GM23338 (cell line): ENCODE results near the gene TMEM132D. TPM values are rescaled to one million over a fixed set of nuclear protein-coding genes. Genes with fewer than 3 reads are reported as not detected.

Source experiments
- ATAC-seq: fragments of 200-7000 bp; cut with Tn5 transposase; 3 replicates; pipeline ENCODE4 v1.9.1; 2020
- DNase-seq: peaks from one replicate; pipeline ENCODE4 v3.0.0-alpha.2; 2015; ENCODE audit warnings: low spot score
- H2AFZ ChIP-seq: fragments of 200-600 bp; sonication (generic); 2 replicates; pipeline ENCODE4 v1.8.0; 2016; ENCODE audit warnings: antibody characterized with exemption, mild to moderate bottlenecking, moderate library complexity
- H3F3A ChIP-seq: fragments of 200-600 bp; sonication (generic); replicated peaks from 2 replicates; pipeline ENCODE4 v1.8.0; 2017; ENCODE audit warnings: antibody characterized with exemption, mixed run types, low read depth
- H3K27ac ChIP-seq: fragments of 200-600 bp; sonication (generic); 2 replicates; pipeline ENCODE4 v1.6.1; 2016; ENCODE audit warnings: low read depth
- H3K27me3 ChIP-seq: fragments of 200-600 bp; sonication (generic); 2 replicates; pipeline ENCODE4 v1.8.0; 2016; ENCODE audit warnings: mild to moderate bottlenecking, mixed run types, moderate library complexity; ENCODE audit not compliant: insufficient read depth
- H3K36me3 ChIP-seq: fragments of 200-600 bp; sonication (generic); 2 replicates; pipeline ENCODE4 v1.8.0; 2016; ENCODE audit warnings: mild to moderate bottlenecking; ENCODE audit not compliant: insufficient read depth
- H3K4me1 ChIP-seq: fragments of 200-600 bp; sonication (generic); 2 replicates; pipeline ENCODE4 v1.8.0; 2016; ENCODE audit warnings: mild to moderate bottlenecking, moderate library complexity; ENCODE audit not compliant: insufficient read depth
- H3K4me2 ChIP-seq: fragments of 200-600 bp; sonication (generic); 2 replicates; pipeline ENCODE4 v1.7.1; 2017; ENCODE audit warnings: mixed run types
- H3K4me3 ChIP-seq: fragments of 200-600 bp; sonication (generic); 2 replicates; pipeline ENCODE4 v1.6.1; 2016; ENCODE audit warnings: mixed run types
- H3K79me2 ChIP-seq: fragments of 200-600 bp; sonication (generic); replicated peaks from 2 replicates; pipeline ENCODE4 v1.8.0; 2017; ENCODE audit warnings: mild to moderate bottlenecking; ENCODE audit not compliant: insufficient read depth
- H3K9me2 ChIP-seq: fragments of 200-600 bp; sonication (generic); 2 replicates; pipeline ENCODE4 v1.8.0; 2017; ENCODE audit not compliant: insufficient read depth
- H4K20me1 ChIP-seq: fragments of 200-600 bp; sonication (generic); replicated peaks from 2 replicates; pipeline ENCODE4 v1.8.0; 2017; ENCODE audit warnings: mild to moderate bottlenecking; ENCODE audit not compliant: insufficient read depth
- H3K27ac Mint-ChIP-seq: 2 replicates; pipeline ENCODE4 v1.8.0; 2020; ENCODE audit warnings: inconsistent platforms, mild to moderate bottlenecking, moderate library complexity, mixed read lengths
- H3K27me3 Mint-ChIP-seq: 3 replicates; pipeline ENCODE4 v1.8.0; 2022; ENCODE audit warnings: low read depth, mild to moderate bottlenecking, moderate library complexity, mixed read lengths, inconsistent platforms; ENCODE audit not compliant: insufficient read depth, poor library complexity
- H3K36me3 Mint-ChIP-seq: 3 replicates; pipeline ENCODE4 v1.8.0; 2021; ENCODE audit warnings: low read depth, mild to moderate bottlenecking, inconsistent platforms, moderate library complexity, mixed read lengths
- H3K4me1 Mint-ChIP-seq: 3 replicates; pipeline ENCODE4 v1.8.0; 2020; ENCODE audit warnings: mild to moderate bottlenecking, inconsistent platforms, mixed read lengths
- H3K4me3 Mint-ChIP-seq: 3 replicates; pipeline ENCODE4 v1.8.0; 2021; ENCODE audit warnings: moderate library complexity, mild to moderate bottlenecking, inconsistent platforms, mixed read lengths
- H3K9me3 Mint-ChIP-seq: 3 replicates; pipeline ENCODE4 v1.8.0; 2020; ENCODE audit warnings: moderate library complexity, mild to moderate bottlenecking, inconsistent platforms, mixed read lengths
- EZH2phosphoT487 ChIP-seq: fragments of 200-600 bp; sonication (generic); IDR thresholded peaks from one replicate; pipeline ENCODE4 v1.8.1; 2018; ENCODE audit warnings: antibody characterized with exemption; ENCODE audit not compliant: unreplicated experiment
- REST ChIP-seq: IDR thresholded peaks from one replicate; pipeline ENCODE4 v1.6.1; 2018; ENCODE audit warnings: antibody characterized with exemption; ENCODE audit not compliant: unreplicated experiment
- ZNF331 ChIP-seq: fragments of 250-450 bp; sonication (Bioruptor Pico); IDR thresholded peaks from 2 replicates; pipeline ENCODE4 v1.5.0; 2020; ENCODE audit warnings: low read depth, mild to moderate bottlenecking, moderate library complexity
- polyA plus RNA-seq: library from polyadenylated mRNA; unstranded; fragments of >200 nt; fragmentation: Nextera tagmentation; extraction: Ambion mirVana; gene quantifications from 2 replicates; pipeline ENCODE4 v1.2.1, GENCODE V29; 2016
- total RNA-seq: library from RNA; depleted of rRNA; stranded (reverse); fragments of >200 nt; shearing (Covaris generic); gene quantifications from 2 replicates; pipeline ENCODE4 v1.2.3, GENCODE V29; 2014
- TF ChIP-seq, protein P1 (sequence below): fragments of 250-450 bp; sonication (Bioruptor Pico); IDR thresholded peaks from 2 replicates; pipeline ENCODE4 v1.5.0; 2020; ENCODE audit warnings: mild to moderate bottlenecking, moderate library complexity

The TMEM132D gene
- total and polyA plus RNA-seq, 2 experiments from 2014 or later, result 0.44 to 5.3 TPM

DNA sequence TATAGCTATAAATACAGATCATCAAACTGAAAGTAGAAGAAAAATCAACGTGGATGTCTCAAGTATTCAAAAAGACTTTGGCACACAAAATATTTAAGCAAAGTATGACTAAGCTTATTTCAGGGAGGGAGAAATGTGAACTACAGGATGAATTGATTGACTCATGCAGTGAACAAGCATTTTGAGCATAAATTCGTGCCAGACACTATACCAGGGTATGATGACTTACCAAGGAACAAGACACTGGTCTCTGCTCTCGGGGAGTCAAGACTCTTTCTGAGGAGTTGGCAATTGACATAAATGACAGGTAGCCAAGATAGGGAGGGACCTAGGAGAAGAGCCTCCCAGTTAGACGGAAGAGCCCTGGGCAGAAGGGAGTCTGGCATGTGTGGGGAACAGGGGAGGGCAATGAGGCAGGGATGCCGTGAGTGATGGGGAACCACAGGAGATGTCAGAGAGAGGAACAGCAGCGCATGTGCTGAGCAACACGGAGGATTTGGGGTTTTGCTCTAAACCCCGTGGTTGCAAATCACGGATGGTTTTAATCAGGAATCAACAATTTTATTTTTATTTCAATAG, 115.2 kb downstream of the TMEM132D start:
- Histone ChIP-seq H3K27ac (no peak overlapping the region), H3K36me3 (no peaks in the 10 kb centered on the region), H4K20me1 (no peaks in the 10 kb centered on the region), H3K79me2 (no peaks in the 10 kb centered on the region; the same call in 1 of the 2 replicates), H2AFZ (no peak overlapping the region), H3K9me2 (no peaks in the 10 kb centered on the region), H3K4me3 (no peak overlapping the region), H3F3A (no peaks in the 10 kb centered on the region), H3K4me1 (peaks cover 5% of the 10 kb centered on the region; the same call in 1 of the 2 replicates), H3K27me3 (no peaks in the 10 kb centered on the region), H3K4me2 (no peak overlapping the region)
- TF ChIP-seq, protein P1, sequence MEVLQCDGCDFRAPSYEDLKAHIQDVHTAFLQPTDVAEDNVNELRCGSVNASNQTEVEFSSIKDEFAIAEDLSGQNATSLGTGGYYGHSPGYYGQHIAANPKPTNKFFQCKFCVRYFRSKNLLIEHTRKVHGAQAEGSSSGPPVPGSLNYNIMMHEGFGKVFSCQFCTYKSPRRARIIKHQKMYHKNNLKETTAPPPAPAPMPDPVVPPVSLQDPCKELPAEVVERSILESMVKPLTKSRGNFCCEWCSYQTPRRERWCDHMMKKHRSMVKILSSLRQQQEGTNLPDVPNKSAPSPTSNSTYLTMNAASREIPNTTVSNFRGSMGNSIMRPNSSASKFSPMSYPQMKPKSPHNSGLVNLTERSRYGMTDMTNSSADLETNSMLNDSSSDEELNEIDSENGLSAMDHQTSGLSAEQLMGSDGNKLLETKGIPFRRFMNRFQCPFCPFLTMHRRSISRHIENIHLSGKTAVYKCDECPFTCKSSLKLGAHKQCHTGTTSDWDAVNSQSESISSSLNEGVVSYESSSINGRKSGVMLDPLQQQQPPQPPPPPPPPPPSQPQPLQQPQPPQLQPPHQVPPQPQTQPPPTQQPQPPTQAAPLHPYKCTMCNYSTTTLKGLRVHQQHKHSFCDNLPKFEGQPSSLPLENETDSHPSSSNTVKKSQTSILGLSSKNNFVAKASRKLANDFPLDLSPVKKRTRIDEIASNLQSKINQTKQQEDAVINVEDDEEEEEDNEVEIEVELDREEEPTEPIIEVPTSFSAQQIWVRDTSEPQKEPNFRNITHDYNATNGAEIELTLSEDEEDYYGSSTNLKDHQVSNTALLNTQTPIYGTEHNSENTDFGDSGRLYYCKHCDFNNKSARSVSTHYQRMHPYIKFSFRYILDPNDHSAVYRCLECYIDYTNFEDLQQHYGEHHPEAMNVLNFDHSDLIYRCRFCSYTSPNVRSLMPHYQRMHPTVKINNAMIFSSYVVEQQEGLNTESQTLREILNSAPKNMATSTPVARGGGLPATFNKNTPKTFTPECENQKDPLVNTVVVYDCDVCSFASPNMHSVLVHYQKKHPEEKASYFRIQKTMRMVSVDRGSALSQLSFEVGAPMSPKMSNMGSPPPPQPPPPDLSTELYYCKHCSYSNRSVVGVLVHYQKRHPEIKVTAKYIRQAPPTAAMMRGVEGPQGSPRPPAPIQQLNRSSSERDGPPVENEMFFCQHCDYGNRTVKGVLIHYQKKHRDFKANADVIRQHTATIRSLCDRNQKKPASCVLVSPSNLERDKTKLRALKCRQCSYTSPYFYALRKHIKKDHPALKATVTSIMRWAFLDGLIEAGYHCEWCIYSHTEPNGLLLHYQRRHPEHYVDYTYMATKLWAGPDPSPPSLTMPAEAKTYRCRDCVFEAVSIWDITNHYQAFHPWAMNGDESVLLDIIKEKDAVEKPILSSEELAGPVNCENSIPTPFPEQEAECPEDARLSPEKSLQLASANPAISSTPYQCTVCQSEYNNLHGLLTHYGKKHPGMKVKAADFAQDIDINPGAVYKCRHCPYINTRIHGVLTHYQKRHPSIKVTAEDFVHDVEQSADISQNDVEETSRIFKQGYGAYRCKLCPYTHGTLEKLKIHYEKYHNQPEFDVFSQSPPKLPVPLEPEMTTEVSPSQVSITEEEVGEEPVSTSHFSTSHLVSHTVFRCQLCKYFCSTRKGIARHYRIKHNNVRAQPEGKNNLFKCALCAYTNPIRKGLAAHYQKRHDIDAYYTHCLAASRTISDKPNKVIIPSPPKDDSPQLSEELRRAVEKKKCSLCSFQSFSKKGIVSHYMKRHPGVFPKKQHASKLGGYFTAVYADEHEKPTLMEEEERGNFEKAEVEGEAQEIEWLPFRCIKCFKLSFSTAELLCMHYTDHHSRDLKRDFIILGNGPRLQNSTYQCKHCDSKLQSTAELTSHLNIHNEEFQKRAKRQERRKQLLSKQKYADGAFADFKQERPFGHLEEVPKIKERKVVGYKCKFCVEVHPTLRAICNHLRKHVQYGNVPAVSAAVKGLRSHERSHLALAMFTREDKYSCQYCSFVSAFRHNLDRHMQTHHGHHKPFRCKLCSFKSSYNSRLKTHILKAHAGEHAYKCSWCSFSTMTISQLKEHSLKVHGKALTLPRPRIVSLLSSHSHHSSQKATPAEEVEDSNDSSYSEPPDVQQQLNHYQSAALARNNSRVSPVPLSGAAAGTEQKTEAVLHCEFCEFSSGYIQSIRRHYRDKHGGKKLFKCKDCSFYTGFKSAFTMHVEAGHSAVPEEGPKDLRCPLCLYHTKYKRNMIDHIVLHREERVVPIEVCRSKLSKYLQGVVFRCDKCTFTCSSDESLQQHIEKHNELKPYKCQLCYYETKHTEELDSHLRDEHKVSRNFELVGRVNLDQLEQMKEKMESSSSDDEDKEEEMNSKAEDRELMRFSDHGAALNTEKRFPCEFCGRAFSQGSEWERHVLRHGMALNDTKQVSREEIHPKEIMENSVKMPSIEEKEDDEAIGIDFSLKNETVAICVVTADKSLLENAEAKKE, result no peak
- TF ChIP-seq EZH2phosphoT487 (no peak), ZNF331 (CRISPR knock-in tag) (no peak), REST (no peak)
- Mint-ChIP-seq H3K36me3 (peaks cover 61% of the 10 kb centered on the region), H3K4me1 (no peaks in the 10 kb centered on the region), H3K4me3 (no peak overlapping the region), H3K9me3 (peaks cover 97% of the 10 kb centered on the region), H3K27ac (no peak overlapping the region), H3K27me3 (peaks cover 3% of the 10 kb centered on the region)
- ATAC-seq, result no peak
- DNase-seq, result no peak
